HepG2 (cell line): ENCODE measurements around the gene UBAP1.

Experiments used
- HOXA9 ChIP-seq: sonication (generic); formaldehyde crosslinking; IDR thresholded peaks from 2 replicates; pipeline ENCODE4 v1.8.1; 2022; ENCODE audit warnings: missing genetic modification reagents, mild to moderate bottlenecking, moderate library complexity, borderline replicate concordance
- MXI1 ChIP-seq: IDR thresholded peaks from 3 replicates; pipeline ENCODE4 v1.6.1; 2012; ENCODE audit warnings: low read depth, low read length, inconsistent platforms, borderline replicate concordance
- NFIC ChIP-seq: IDR thresholded peaks from 2 replicates; pipeline ENCODE4 v1.6.1; 2012; ENCODE audit warnings: mild to moderate bottlenecking, low read length, inconsistent platforms
- POLR2A ChIP-seq, 2 experiments: IDR thresholded peaks; 2 replicates each; pipeline ENCODE4 v1.6.1; 2011; ENCODE audit warnings: low read depth in 2 of 2, low read length in 2 of 2, mild to moderate bottlenecking in 1 of 2, moderate library complexity in 1 of 2; ENCODE audit not compliant: insufficient read depth in 1 of 2
- POLR2AphosphoS5 ChIP-seq: IDR thresholded peaks from 2 replicates; pipeline ENCODE4 v1.6.1; 2012; ENCODE audit warnings: low read depth, low read length
- ZNF430 ChIP-seq: sonication (generic); formaldehyde crosslinking; IDR thresholded peaks from 2 replicates; pipeline ENCODE4 v1.9.0; 2021; ENCODE audit warnings: mild to moderate bottlenecking, missing genetic modification reagents
- ZSCAN25 ChIP-seq: sonication (generic); formaldehyde crosslinking; IDR thresholded peaks from 2 replicates; pipeline ENCODE4 v1.8.0; 2022; ENCODE audit warnings: mild to moderate bottlenecking, missing genetic modification reagents
- TF ChIP-seq, protein P1 (sequence below): sonication (generic); formaldehyde crosslinking; IDR thresholded peaks from 2 replicates; pipeline ENCODE4 v1.4.0; 2020; ENCODE audit warnings: low read depth, mild to moderate bottlenecking, missing genetic modification reagents
- TF ChIP-seq, protein P2 (sequence below): sonication (generic); formaldehyde crosslinking; IDR thresholded peaks from 2 replicates; pipeline ENCODE4 v1.5.0; 2020; ENCODE audit warnings: mild to moderate bottlenecking, missing genetic modification reagents, moderate library complexity
- TF ChIP-seq, protein P3 (sequence below): sonication (generic); formaldehyde crosslinking; IDR thresholded peaks from 2 replicates; pipeline ENCODE4 v1.5.0; 2020; ENCODE audit warnings: mild to moderate bottlenecking, missing genetic modification reagents
- TF ChIP-seq, protein P4 (sequence below): IDR thresholded peaks from 2 replicates; pipeline ENCODE4 v1.6.1; 2016; ENCODE audit warnings: low read depth, control low read depth
- TF ChIP-seq, protein P5 (sequence below): sonication (generic); formaldehyde crosslinking; conservative IDR thresholded peaks from 2 replicates; pipeline ENCODE4 v1.4.0; 2020; ENCODE audit warnings: missing genetic modification reagents

DNA sequence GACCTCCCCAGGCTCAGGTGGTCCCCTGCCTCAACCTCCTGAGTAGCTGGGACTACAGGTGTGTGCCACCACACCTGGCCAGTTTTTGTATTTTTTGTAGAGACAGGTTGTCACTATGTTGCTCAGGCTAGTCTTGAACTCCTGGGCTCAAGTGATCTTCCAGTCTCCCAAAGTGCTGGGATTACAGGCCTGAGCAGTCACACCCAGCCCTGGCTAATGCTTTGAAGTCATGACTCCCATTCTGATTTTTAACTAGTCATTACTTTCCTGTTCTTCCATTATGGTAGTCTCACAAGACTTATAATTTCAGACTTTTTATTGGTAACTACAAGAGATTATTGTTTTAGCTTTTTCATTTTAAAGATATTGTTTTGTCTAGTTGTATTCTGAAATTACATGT, 26.3 kb downstream of the UBAP1 start:
- TF ChIP-seq, protein P1, sequence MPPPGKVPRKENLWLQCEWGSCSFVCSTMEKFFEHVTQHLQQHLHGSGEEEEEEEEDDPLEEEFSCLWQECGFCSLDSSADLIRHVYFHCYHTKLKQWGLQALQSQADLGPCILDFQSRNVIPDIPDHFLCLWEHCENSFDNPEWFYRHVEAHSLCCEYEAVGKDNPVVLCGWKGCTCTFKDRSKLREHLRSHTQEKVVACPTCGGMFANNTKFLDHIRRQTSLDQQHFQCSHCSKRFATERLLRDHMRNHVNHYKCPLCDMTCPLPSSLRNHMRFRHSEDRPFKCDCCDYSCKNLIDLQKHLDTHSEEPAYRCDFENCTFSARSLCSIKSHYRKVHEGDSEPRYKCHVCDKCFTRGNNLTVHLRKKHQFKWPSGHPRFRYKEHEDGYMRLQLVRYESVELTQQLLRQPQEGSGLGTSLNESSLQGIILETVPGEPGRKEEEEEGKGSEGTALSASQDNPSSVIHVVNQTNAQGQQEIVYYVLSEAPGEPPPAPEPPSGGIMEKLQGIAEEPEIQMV (CRISPR knock-in tag): no peak
- TF ChIP-seq ZSCAN25 (CRISPR knock-in tag): no peak
- TF ChIP-seq MXI1: no peak
- TF ChIP-seq HOXA9 (CRISPR knock-in tag): no peak
- TF ChIP-seq, protein P2, sequence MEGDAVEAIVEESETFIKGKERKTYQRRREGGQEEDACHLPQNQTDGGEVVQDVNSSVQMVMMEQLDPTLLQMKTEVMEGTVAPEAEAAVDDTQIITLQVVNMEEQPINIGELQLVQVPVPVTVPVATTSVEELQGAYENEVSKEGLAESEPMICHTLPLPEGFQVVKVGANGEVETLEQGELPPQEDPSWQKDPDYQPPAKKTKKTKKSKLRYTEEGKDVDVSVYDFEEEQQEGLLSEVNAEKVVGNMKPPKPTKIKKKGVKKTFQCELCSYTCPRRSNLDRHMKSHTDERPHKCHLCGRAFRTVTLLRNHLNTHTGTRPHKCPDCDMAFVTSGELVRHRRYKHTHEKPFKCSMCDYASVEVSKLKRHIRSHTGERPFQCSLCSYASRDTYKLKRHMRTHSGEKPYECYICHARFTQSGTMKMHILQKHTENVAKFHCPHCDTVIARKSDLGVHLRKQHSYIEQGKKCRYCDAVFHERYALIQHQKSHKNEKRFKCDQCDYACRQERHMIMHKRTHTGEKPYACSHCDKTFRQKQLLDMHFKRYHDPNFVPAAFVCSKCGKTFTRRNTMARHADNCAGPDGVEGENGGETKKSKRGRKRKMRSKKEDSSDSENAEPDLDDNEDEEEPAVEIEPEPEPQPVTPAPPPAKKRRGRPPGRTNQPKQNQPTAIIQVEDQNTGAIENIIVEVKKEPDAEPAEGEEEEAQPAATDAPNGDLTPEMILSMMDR (CRISPR knock-in tag): no peak
- TF ChIP-seq POLR2A (IDR thresholded peaks at IDR 0.05; ENCODE audit: insufficient read depth in 1 of 2, low read depth in 2 of 2, low read length in 2 of 2): no peak
- TF ChIP-seq, protein P3, sequence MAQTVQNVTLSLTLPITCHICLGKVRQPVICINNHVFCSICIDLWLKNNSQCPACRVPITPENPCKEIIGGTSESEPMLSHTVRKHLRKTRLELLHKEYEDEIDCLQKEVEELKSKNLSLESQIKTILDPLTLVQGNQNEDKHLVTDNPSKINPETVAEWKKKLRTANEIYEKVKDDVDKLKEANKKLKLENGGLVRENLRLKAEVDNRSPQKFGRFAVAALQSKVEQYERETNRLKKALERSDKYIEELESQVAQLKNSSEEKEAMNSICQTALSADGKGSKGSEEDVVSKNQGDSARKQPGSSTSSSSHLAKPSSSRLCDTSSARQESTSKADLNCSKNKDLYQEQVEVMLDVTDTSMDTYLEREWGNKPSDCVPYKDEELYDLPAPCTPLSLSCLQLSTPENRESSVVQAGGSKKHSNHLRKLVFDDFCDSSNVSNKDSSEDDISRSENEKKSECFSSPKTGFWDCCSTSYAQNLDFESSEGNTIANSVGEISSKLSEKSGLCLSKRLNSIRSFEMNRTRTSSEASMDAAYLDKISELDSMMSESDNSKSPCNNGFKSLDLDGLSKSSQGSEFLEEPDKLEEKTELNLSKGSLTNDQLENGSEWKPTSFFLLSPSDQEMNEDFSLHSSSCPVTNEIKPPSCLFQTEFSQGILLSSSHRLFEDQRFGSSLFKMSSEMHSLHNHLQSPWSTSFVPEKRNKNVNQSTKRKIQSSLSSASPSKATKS (CRISPR knock-in tag): no peak
- TF ChIP-seq POLR2AphosphoS5: no peak
- TF ChIP-seq, protein P4, sequence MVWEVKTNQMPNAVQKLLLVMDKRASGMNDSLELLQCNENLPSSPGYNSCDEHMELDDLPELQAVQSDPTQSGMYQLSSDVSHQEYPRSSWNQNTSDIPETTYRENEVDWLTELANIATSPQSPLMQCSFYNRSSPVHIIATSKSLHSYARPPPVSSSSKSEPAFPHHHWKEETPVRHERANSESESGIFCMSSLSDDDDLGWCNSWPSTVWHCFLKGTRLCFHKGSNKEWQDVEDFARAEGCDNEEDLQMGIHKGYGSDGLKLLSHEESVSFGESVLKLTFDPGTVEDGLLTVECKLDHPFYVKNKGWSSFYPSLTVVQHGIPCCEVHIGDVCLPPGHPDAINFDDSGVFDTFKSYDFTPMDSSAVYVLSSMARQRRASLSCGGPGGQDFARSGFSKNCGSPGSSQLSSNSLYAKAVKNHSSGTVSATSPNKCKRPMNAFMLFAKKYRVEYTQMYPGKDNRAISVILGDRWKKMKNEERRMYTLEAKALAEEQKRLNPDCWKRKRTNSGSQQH: no peak
- no peak for TF ChIP-seq ZNF430 (CRISPR knock-in tag)
- no peak for TF ChIP-seq NFIC
- TF ChIP-seq, protein P5, sequence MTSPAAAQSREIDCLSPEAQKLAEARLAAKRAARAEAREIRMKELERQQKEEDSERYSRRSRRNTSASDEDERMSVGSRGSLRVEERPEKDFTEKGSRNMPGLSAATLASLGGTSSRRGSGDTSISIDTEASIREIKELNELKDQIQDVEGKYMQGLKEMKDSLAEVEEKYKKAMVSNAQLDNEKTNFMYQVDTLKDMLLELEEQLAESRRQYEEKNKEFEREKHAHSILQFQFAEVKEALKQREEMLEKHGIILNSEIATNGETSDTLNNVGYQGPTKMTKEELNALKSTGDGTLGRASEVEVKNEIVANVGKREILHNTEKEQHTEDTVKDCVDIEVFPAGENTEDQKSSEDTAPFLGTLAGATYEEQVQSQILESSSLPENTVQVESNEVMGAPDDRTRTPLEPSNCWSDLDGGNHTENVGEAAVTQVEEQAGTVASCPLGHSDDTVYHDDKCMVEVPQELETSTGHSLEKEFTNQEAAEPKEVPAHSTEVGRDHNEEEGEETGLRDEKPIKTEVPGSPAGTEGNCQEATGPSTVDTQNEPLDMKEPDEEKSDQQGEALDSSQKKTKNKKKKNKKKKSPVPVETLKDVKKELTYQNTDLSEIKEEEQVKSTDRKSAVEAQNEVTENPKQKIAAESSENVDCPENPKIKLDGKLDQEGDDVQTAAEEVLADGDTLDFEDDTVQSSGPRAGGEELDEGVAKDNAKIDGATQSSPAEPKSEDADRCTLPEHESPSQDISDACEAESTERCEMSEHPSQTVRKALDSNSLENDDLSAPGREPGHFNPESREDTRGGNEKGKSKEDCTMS (CRISPR knock-in tag): no peak
